OCI-LY7 (cell line): ENCODE results near the gene GID8.

Source experiments
- EZH2phosphoT487 ChIP-seq: fragments of 200-600 bp; sonication (generic); IDR thresholded peaks from 2 replicates; pipeline ENCODE4 v1.6.1; 2018; ENCODE audit warnings: low read depth, borderline replicate concordance, mild to moderate bottlenecking, mixed run types, antibody characterized with exemption, low read length, moderate library complexity, mixed read lengths
- TF ChIP-seq, protein P1 (sequence below): fragments of 200-600 bp; sonication (generic); conservative IDR thresholded peaks from 2 replicates; pipeline ENCODE4 v1.5.1; 2014; ENCODE audit warnings: mild to moderate bottlenecking, antibody characterized with exemption, low read length, moderate library complexity, mixed read lengths

DNA sequence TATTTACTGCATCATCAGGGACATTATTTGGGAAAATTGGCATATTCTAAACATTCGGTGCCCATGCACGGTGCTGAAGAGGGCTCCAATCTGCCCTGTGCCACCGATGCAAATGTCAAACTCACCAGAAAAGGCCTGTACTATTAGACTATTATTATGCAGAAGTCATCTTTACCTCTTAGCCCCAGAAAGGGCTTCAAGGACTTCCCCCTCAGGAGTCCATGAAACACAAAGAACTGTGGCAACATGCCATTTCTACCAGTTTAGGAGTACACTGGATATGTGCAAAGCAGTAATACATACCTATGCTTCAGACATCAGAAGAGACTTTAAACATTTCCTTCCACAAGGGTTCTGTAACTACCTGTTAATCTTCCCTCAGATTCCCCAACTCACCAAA is 20.2 kb upstream of the GID8 start:
- TF ChIP-seq, protein P1, sequence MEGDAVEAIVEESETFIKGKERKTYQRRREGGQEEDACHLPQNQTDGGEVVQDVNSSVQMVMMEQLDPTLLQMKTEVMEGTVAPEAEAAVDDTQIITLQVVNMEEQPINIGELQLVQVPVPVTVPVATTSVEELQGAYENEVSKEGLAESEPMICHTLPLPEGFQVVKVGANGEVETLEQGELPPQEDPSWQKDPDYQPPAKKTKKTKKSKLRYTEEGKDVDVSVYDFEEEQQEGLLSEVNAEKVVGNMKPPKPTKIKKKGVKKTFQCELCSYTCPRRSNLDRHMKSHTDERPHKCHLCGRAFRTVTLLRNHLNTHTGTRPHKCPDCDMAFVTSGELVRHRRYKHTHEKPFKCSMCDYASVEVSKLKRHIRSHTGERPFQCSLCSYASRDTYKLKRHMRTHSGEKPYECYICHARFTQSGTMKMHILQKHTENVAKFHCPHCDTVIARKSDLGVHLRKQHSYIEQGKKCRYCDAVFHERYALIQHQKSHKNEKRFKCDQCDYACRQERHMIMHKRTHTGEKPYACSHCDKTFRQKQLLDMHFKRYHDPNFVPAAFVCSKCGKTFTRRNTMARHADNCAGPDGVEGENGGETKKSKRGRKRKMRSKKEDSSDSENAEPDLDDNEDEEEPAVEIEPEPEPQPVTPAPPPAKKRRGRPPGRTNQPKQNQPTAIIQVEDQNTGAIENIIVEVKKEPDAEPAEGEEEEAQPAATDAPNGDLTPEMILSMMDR: no peak
- TF ChIP-seq EZH2phosphoT487: no peak
